Renal pelvis (tissue), 4 donors: Measurements from ENCODE around the gene GGT7. TPM values are rescaled to one million over a fixed set of nuclear protein-coding genes. Genes with fewer than 3 reads are reported as not detected.
A peak's percentile ranks its signal among the peaks of the same experiment; 100 is the strongest.
"Not testable (repeated sequence)": the region's sequence is repeated elsewhere in the genome, so short reads cannot be mapped to it uniquely, and the experiment has no call there.

Experiments
- DNase-seq: peaks from one replicate; pipeline ENCODE4 v3.0.0-alpha.2; 2013
- polyA plus RNA-seq, 3 donors: library from polyadenylated mRNA; unstranded; fragments of 120-200 nt; gene quantifications; one replicate each; pipeline ENCODE4 v1.2.1, GENCODE V29; 2013; ENCODE audit not compliant: insufficient read length in 3 of 3

GGT7 gene
- polyA plus RNA-seq, 3 donors, result 21.7 to 36.8 (median 35.5) TPM

- no peak for DNase-seq
Measured at GRCh38 chr20:34886122-34886521, 13.5 kb upstream of the GGT7 start.

DNA sequence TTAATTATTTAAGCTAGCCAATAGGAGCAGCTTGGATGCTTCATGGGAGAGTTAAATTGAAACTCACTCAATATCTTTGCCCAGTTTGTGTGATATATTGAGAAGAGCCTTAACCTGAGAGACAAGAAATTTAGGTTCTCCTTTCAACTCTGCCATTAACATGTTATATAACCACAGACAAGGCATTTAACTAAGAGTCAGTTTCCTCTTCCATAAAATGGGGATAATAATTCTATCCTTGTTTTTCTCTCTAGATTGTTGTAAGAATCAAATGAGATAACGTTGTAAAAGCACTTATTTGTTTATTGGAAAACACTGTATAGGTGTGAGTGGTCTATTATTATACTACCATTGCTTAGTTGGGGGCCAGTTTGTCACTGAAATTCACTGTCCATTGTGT lies 11.6 kb upstream of the GGT7 start:
- DNase-seq, result no peak

- no peak for DNase-seq
Measured at GRCh38 chr20:34883809-34884208, 11.2 kb upstream of the GGT7 start.

- no peak for DNase-seq
Measured at GRCh38 chr20:34883087-34883688, 10.5 kb upstream of the GGT7 start.

DNA sequence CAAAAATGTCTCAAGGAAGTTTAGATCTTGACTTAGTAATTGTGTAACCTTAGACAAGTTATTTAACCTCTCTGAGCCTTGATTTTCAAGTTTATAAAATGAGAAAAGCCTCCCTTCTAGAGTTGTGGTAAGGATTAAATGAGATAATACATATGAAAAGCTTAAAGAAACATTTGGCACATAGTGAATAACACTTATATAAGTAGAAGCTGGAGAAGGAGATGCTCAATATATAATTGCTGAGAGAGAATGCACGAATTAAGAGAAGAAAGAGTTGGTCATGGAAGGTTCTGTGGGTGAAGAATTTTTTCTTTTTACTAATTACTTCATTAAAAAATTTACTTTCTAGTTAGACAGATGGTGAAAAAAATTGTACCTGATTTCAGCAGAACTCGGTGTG lies 9.0 kb upstream of the GGT7 start:
- DNase-seq, result no peak

- DNase-seq, result not testable (repeated sequence)
Measured at GRCh38 chr20:34880971-34881370, 8.3 kb upstream of the GGT7 start.

GRCh38 chr20:34880215-34880850 lies 7.7 kb upstream of the GGT7 start:
- DNase-seq, result no peak

DNA sequence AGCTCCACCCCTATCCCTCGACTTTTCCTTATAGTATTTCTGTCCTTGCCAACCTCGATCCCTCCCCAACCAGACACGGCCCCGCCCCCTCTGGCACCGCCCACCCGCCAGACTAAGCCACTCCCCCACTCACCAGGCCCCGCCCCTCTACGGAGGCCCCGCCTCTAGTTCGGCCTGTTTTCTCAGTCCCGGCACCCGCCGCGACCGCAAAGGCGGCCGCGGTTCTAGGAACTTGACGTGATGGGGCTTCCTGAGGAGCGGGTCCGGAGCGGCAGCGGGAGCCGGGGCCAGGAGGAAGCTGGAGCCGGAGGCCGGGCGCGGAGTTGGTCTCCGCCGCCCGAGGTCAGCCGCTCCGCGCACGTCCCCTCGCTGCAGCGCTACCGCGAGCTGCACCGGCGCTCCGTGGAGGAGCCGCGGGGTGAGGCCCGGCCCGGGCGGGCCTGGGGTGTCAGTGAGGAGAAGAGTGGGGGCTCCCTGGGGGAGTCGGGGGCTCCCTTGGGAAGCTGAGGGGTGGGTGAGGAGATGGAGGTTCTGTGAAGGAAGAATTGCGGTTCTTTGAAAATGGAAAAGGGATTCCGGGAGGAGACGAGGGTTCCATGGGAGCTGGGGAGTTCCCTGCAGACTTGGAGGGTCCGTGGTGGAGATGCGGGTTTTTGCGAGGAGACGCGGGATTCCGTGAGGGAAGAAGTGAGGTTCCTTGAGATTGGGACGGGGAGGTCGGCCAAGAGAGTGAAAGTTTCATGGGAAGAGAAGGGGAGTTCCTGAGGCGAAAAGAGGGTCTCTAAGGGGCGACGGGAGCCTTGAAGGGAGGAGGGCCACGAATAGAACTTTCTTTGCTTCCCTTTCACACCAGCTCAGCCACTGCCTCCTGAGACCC lies 4.0 kb upstream of the GGT7 start, which contains the start of gene ACSS2:
Gene ACSS2 (plus strand): TSS at position 207 of the 877 bp plus-strand sequence. CDS start 34 bp downstream, at position 241.
- DNase-seq, result no peak

DNA sequence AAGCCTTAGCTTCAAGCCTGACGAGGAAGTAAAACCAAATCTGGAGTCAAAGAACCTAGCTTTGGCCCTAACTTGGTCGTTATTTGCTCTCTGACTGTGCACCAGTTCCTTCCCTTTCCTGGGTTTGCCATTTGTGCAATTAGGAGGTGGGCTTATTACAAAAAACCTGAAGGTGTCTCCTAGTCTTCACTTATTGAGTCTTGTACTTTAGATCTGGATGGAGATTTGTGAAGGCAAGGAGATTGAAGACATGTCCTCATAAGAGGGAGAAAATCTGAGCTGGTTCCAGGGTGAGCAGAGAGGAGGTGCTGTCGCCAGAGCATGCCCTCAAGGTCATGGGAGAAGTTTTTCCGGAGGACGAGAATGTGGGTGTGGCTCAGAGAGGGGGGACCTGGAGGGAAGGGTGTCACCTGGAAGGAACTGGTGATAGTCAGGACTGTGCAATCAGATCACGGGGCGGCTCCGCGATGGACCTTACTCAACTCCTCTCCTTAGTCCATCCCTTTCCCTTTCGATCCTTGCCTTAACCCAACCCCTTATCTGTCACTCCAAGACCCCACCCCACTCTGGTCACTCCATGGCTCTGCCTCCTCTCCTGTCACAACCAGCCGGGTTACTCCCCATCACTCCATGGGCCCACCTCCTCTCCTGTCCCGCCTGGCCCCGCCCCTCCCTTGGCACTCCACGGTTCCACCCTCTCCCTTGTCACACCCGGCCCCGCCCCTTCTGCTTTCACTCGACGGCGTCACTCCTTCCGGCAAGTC lies 3.2 kb upstream of the GGT7 start:
- peak; percentile 95 for DNase-seq

DNA sequence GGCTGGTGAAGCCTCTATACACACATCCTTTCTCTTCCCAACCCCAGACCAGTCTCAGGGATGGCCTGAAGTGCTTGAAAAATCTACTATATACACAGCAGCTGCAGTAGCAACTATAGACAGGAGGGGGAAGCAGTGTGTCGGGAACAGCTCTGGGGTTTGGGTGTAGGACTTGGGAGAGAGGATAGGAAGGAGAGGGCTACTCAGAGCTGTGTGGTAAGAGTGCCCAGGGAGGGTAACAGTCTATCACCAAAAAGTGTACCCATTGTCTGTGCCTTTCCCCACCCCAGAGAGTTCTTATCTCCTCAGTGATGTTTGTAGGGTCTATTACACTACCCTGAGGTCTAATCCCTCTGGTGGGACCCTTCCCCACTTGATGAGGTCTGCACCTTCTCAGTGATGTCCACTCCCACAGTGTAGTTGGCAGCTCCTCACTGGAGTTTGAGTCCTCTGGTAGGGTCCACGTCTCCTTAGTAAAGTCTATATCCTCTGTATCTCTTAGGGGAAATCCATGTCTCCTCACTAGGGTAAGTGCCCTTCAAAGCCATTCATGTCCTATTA lies 1.5 kb upstream of the GGT7 start:
- peak; percentile 75 for DNase-seq

- no peak for DNase-seq
Measured at GRCh38 chr20:34873583-34874093, 982 bp upstream of the GGT7 start.

DNA sequence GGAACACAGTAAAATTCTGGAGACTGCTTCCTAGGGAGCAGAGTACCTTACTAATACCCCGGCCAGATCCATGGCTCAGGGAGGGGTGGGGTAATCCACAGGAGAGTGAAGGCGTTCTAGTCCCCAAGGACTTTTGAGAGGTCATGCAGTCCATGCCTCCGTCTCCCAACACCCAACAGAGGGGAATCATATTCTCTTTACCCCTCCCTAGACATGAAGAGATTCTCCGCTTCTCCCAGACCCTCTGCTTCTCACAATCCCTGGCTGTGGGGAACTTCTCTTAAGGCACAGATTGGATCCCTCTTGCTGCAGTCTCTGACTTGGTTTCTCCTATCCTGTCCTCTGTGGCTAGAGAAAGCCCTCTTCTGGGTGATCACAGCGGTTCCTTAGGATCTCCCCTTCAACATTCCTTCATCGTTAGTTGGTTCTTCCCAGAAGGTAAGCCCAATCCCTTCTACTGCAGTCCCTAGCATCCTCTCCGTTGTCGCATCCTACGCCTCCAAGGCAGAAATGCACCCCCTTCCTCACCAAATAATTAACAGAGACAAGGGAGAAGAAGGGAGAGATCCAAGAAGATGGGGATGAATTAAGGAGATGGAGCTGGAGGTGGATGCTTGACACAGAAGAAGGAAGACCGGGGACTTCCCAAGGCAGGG lies 562 bp downstream of the GGT7 start:
- no peak for DNase-seq

- DNase-seq, result no peak
Measured at GRCh38 chr20:34871320-34871926, 1.2 kb downstream of the GGT7 start.

- DNase-seq, result no peak
Measured at GRCh38 chr20:34864216-34864615, 8.4 kb downstream of the GGT7 start.

DNA sequence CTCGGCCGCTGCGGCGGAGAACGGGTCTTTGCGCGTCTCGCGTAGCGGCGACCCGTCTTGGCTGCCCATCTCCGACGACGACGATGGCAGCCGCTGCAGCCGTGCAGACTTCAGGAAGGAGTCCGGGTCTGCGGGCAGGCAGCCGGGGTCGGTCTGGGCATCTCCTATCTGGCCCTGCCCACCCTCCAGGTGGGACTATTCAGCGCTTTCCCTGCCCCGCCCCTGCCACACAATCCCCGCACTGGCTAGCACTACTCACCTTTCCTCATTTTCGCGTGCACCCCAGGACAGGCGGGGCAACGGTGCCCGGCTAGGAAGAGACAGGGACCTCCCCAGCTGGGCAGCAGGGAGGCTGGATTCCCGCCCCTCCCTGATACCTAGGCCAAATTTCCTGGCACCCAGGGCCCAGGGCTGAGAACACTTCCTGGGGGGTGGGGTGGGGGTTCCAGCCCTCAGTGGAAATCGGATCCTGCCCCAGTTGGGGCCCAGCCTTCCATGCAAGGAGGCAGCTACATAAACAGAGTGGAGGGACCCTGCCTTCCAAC lies 9.2 kb downstream of the GGT7 start:
- DNase-seq, result no peak

GRCh38 chr20:34862724-34863123 lies 9.9 kb downstream of the GGT7 start:
- DNase-seq, result no peak

GRCh38 chr20:34861386-34862084 lies 11.1 kb downstream of the GGT7 start:
- no peak for DNase-seq

DNA sequence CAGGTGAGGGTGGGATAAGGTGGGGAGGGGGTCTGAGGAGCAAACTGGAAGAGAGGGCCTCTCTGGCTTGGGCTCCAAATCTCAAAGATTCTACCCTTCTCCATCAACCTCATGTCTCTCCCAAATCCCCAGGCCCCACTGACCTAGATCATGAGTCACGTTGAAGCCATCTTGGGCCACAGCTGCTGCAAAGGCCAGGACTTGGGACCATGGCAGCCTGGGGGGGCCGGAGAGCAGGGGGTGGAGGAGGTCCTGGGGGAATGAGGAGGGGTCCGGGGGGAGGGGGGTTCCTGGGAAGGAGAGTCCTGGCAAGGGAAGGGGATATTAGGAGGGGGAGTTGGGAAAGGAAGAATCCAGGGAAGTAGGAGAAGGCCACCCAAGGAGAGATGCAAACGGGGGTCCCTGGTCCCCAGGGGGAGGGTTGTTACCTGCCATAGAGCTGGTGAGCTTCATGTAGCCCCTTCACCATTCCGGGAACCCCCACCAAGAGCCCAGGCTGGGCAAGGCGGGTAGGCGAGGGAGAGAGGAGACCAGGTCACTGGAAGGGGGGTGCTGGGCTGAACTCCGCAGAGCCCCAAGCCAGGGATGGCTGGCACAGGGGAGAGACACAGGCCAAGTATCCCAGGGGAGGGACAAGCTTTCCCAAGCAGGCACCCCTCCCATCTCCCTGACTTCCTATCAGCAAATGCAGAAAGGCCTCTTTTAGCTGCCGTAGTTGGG lies 12.7 kb downstream of the GGT7 start:
- no peak for DNase-seq

GRCh38 chr20:34859367-34859766 lies 13.3 kb downstream of the GGT7 start:
- DNase-seq, result no peak
